ENCODE results near the gene ADRM1. TPM values are rescaled to one million over a fixed set of nuclear protein-coding genes. Genes with fewer than 3 reads are reported as not detected.

The ADRM1 gene
- total RNA-seq, 1 donor from 2014 or later: 73.4 TPM

DNA sequence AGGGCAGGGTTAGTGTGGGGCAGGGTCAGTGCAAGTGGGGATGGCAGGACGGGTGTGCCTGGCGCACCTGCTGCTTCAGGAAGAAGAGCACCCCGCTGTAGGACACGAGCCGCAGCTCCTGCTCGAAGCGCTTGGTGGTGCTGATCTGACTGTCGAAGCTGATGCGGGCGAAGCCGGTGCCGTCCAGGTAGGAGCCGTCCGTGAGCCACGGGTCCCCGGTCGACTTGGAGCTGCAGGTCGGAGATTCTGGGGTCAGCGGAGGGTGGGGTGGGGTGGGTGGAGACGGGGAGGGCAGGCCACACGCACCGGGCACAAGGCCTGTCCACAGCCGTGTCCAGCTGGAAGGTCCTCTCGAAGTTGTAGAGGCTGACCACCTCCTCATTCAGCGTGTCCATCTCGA is 10.2 kb downstream of the ADRM1 start:
- Histone ChIP-seq H3K4me1 (no peaks in the 10 kb centered on the region), H3K36me3 (peaks cover 82% of the 10 kb centered on the region), H3K4me3 (no peak overlapping the region), H3K27me3 (no peaks in the 10 kb centered on the region), H3K27ac (no peak overlapping the region), H3K9me3 (no peaks in the 10 kb centered on the region)
- ATAC-seq (no peak), DNase-seq (no peak)
- intact Hi-C loops (cut with DNase I): no loop called here
- TF ChIP-seq, protein P1, sequence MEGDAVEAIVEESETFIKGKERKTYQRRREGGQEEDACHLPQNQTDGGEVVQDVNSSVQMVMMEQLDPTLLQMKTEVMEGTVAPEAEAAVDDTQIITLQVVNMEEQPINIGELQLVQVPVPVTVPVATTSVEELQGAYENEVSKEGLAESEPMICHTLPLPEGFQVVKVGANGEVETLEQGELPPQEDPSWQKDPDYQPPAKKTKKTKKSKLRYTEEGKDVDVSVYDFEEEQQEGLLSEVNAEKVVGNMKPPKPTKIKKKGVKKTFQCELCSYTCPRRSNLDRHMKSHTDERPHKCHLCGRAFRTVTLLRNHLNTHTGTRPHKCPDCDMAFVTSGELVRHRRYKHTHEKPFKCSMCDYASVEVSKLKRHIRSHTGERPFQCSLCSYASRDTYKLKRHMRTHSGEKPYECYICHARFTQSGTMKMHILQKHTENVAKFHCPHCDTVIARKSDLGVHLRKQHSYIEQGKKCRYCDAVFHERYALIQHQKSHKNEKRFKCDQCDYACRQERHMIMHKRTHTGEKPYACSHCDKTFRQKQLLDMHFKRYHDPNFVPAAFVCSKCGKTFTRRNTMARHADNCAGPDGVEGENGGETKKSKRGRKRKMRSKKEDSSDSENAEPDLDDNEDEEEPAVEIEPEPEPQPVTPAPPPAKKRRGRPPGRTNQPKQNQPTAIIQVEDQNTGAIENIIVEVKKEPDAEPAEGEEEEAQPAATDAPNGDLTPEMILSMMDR (IDR thresholded peaks at IDR 0.05): no peak

DNA sequence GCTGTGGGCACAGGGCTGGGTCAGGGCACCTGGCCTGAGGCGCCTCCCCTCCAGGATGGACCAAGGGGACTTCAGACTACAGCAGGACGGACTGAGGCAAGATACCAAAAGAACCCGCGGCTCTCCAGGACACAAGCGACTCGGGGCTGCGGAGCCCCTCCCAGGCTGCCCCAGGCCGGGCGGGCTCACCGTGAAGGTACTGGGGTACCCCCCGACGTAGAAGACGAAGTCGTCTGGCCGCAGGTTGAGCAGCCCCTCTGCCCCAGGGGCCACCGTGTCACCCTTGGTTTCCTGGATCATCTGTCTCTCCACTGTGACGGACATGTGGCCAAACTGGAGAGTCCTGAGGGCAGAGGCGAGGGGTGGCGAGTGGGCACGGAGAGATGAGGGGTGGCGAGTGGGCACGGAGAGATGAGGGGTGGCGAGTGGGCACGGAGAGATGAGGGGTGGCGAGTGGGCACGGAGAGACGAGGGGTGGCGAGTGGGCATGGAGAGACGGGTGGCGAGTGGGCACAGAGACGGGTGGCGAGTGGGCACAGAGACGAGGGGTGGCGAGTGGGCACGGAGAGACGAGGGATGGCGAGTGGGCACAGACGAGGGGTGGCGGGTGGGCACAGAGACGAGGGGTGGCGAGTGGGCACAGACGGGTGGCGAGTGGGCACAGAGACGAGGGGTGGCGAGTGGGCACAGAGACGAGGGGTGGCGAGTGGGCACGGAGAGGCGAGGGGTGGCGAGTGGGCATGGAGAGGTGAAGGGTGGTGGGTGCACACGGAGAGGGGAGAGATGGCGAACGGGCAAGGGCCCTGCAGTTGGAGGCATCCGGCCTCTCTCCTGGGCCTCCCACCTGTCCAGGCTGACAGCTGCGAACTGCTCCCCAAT is 10.9 kb downstream of the ADRM1 start:
- Histone ChIP-seq H3K9me3 (no peaks in the 10 kb centered on the region), H3K4me3 (no peak overlapping the region), H3K4me1 (no peaks in the 10 kb centered on the region), H3K27me3 (no peaks in the 10 kb centered on the region), H3K27ac (no peak overlapping the region), H3K36me3 (peaks cover 76% of the 10 kb centered on the region)
- DNase-seq (no peak), ATAC-seq (no peak)
- TF ChIP-seq, protein P1 (IDR thresholded peaks at IDR 0.05): no peak
- intact Hi-C loops (cut with DNase I): no loop called here

DNA sequence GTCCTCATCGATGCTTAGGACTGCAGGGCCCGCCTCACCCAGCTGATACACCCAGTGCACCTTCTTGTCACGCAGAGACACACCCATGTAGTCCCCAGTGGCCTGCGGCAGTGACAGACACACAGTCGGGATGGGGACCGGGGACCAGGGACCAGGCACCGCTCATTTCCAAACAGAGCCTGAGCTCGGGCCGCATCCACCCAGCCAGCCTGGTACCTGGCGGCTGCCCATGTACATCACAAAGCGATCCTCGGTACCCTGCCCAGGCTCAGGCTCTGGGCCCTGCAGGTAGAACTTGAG is 11.5 kb downstream of the ADRM1 start:
- no peak for DNase-seq
- TF ChIP-seq, protein P1 (IDR thresholded peaks at IDR 0.05): no peak
- H3K36me3 ChIP-seq: peaks cover 72% of the 10 kb centered on the region
- H3K27me3 ChIP-seq: no peaks in the 10 kb centered on the region
- no peak overlapping the region for H3K4me3 ChIP-seq
- no peak overlapping the region for H3K27ac ChIP-seq
- intact Hi-C loops (cut with DNase I): no loop called here
- no peaks in the 10 kb centered on the region for H3K9me3 ChIP-seq
- no peaks in the 10 kb centered on the region for H3K4me1 ChIP-seq
- no peak for ATAC-seq

DNA sequence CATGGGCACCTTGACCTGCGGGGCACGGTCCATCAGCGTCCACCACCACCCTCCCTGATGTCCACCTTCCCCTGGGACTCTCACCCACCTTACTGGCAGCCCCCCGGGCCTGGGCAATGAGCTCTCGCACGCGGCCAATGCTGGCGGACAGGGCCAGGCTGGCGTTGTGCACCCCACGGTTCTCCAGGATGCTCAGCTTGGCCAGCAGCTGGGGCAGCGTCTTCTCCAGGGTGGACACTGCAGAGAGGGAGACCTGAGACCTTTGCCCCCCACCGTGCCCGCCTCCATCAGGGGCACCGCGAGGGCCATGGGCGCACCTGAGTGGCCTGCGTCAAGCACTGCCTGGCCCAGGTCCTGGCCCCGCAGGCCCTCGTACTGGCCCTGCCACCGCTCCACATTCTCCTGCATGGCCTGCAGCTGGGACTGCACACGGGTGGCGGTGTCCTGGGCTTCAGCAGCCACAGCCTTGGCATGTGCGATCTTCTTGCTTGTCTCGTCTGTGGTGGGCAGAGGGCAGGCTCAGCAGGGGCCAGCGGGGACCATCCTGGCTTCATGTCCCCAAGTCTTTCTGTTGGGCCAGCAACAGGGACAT is 12.0 kb downstream of the ADRM1 start:
- H3K27ac ChIP-seq: no peak overlapping the region
- DNase-seq: no peak
- intact Hi-C loops (cut with DNase I): no loop called here
- H3K4me1 ChIP-seq: no peaks in the 10 kb centered on the region
- H3K27me3 ChIP-seq: no peaks in the 10 kb centered on the region
- TF ChIP-seq, protein P1 (IDR thresholded peaks at IDR 0.05): no peak
- no peak overlapping the region for H3K4me3 ChIP-seq
- H3K9me3 ChIP-seq: no peaks in the 10 kb centered on the region
- ATAC-seq: no peak
- peaks cover 75% of the 10 kb centered on the region for H3K36me3 ChIP-seq

DNA sequence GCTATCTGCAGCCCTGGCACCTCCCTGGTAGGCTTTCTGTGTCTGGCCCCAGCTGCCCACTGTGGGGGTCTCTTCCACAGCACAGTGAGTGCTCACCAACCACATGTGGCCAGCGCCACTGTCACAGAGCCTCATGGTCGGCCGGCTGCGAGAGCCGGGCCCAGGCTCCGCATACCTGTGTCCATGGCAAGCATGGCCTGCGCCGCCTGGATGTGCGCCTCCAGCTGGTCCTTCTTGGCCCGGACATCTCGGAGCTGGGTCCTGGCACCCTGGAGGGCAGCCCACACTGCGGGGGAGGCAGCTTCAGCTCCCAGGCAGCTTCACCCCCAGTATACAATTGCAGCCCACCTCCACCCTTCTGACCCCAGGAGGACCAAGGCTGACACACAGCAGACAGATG is 13.0 kb downstream of the ADRM1 start:
- TF ChIP-seq, protein P1 (IDR thresholded peaks at IDR 0.05): no peak
- DNase-seq: no peak
- peaks cover 72% of the 10 kb centered on the region for H3K36me3 ChIP-seq
- no peaks in the 10 kb centered on the region for H3K4me1 ChIP-seq
- H3K9me3 ChIP-seq: no peaks in the 10 kb centered on the region
- no peak overlapping the region for H3K27ac ChIP-seq
- ATAC-seq: no peak
- no peaks in the 10 kb centered on the region for H3K27me3 ChIP-seq
- H3K4me3 ChIP-seq: no peak overlapping the region
- intact Hi-C loops (cut with DNase I): no loop called here

All from upper lobe of right lung (tissue), 1 donor.